SK-N-SH (cell line): Measurements from ENCODE around the gene NRCAM. TPM values are rescaled to one million over a fixed set of nuclear protein-coding genes. Genes with fewer than 3 reads are reported as not detected.
A peak's percentile ranks its signal among the peaks of the same experiment; 100 is the strongest.

ENCODE experiments used
- CTCF ChIA-PET: fragments of 300-600, 350-600 bp; formaldehyde crosslinking; extraction: SDS; loops from one replicate; lab custom pipeline; 2021; lab: Yijun Ruan, JAX
- POLR2A ChIA-PET: fragments of 350-600 bp; sonication (Branson Sonifier 250); formaldehyde crosslinking; extraction: SDS; loops from one replicate; lab custom pipeline; 2020; ENCODE audit warnings: antibody characterized with exemption, inconsistent platforms; lab: Yijun Ruan, JAX
- DNase-seq: peaks from one replicate; pipeline ENCODE4 v3.0.0; 2012
- H2AFZ ChIP-seq: fragments of 200-600 bp; sonication (generic); 2 replicates; pipeline ENCODE4 v1.8.1; 2016; ENCODE audit warnings: antibody characterized with exemption, mild to moderate bottlenecking, low read depth
- H3F3A ChIP-seq: fragments of 200-600 bp; sonication (generic); replicated peaks from 2 replicates; pipeline ENCODE3; 2016; ENCODE audit warnings: antibody characterized with exemption, mild to moderate bottlenecking; ENCODE audit not compliant: insufficient read depth
- H3K27ac ChIP-seq, 2 experiments: fragments of 200-500 bp in 1 of 2; fragments of 200-600 bp in 1 of 2; sonication (Bioruptor generic) in 1 of 2; sonication (generic), shearing (Covaris generic) in 1 of 2; 2 replicates each; pipeline versions ENCODE4 v1.5.1 to v1.6.1; 2014 to 2016; ENCODE audit warnings: low read depth in 2 of 2, inconsistent platforms in 1 of 2, low read length in 1 of 2, mild to moderate bottlenecking in 1 of 2, mixed read lengths in 1 of 2
- H3K27me3 ChIP-seq: fragments of 200-600 bp; sonication (generic), shearing (Covaris generic); 2 replicates; pipeline ENCODE4 v1.6.1; 2016; ENCODE audit warnings: mixed run types; ENCODE audit not compliant: insufficient read depth
- H3K36me3 ChIP-seq, 2 experiments: fragments of 200-500 bp in 1 of 2; fragments of 200-600 bp in 1 of 2; sonication (Bioruptor generic) in 1 of 2; sonication (generic) in 1 of 2; replicated peaks in 1 of 2; 2 replicates each; pipeline versions ENCODE3 to v1.5.1; 2014 to 2016; ENCODE audit warnings: low read length in 1 of 2, mild to moderate bottlenecking in 1 of 2; ENCODE audit not compliant: insufficient read depth in 2 of 2, control insufficient read depth in 1 of 2
- H3K4me1 ChIP-seq, 2 experiments: fragments of 200-500 bp in 1 of 2; fragments of 200-600 bp in 1 of 2; sonication (Bioruptor generic) in 1 of 2; sonication (generic), shearing (Covaris generic) in 1 of 2; 2 replicates each; pipeline versions ENCODE4 v1.5.1 to v1.6.1; 2014 to 2016; ENCODE audit warnings: low read depth in 1 of 2, low read length in 1 of 2, mixed run types in 1 of 2; ENCODE audit not compliant: insufficient read depth in 2 of 2, control insufficient read depth in 1 of 2
- H3K4me2 ChIP-seq: fragments of 200-600 bp; sonication (generic), shearing (Covaris generic); 2 replicates; pipeline ENCODE4 v1.6.1; 2017; ENCODE audit warnings: mixed run types
- H3K4me3 ChIP-seq, 2 experiments: fragments of 200-500 bp in 1 of 2; fragments of 200-600 bp in 1 of 2; sonication (Bioruptor generic) in 1 of 2; sonication (generic), shearing (Covaris generic) in 1 of 2; 2 replicates each; pipeline versions ENCODE4 v1.5.1 to v1.8.1; 2014 to 2016; ENCODE audit warnings: low read depth in 2 of 2, inconsistent platforms in 1 of 2, low read length in 1 of 2, mild to moderate bottlenecking in 1 of 2, mixed read lengths in 1 of 2, moderate library complexity in 1 of 2
- H3K79me2 ChIP-seq: fragments of 200-600 bp; sonication (generic); 2 replicates; pipeline ENCODE4 v1.8.1; 2017; ENCODE audit warnings: mild to moderate bottlenecking; ENCODE audit not compliant: insufficient read depth
- H3K9ac ChIP-seq: fragments of 200-600 bp; sonication (generic); 2 replicates; pipeline ENCODE4 v1.6.1; 2017; ENCODE audit warnings: mixed run types
- H3K9me2 ChIP-seq: fragments of 200-600 bp; sonication (generic); 2 replicates; pipeline ENCODE4 v1.6.1; 2017; ENCODE audit warnings: mixed run types
- H3K9me3 ChIP-seq: fragments of 200-600 bp; sonication (generic); 2 replicates; pipeline ENCODE4 v1.6.1; 2017; ENCODE audit warnings: mixed run types, mild to moderate bottlenecking, moderate library complexity
- H4K20me1 ChIP-seq: fragments of 200-600 bp; sonication (generic); 2 replicates; pipeline ENCODE4 v1.6.1; 2017; ENCODE audit warnings: mild to moderate bottlenecking, mixed run types; ENCODE audit not compliant: insufficient read depth
- CHD2 ChIP-seq: fragments of 150-350 bp; IDR thresholded peaks from 2 replicates; pipeline ENCODE4 v1.6.1; 2018; ENCODE audit warnings: low read length; ENCODE audit not compliant: partially characterized antibody
- ELF1 ChIP-seq: IDR thresholded peaks from 2 replicates; pipeline ENCODE4 v1.4.0; 2012
- EP300 ChIP-seq, 2 experiments: IDR thresholded peaks; 2 replicates each; pipeline versions ENCODE4 v1.4.0 to v1.6.1; 2012; ENCODE audit warnings: borderline replicate concordance in 1 of 2, low read depth in 1 of 2, low read length in 1 of 2
- EZH2phosphoT487 ChIP-seq: fragments of 200-600 bp; sonication (generic); IDR thresholded peaks from 2 replicates; pipeline ENCODE4 v1.6.1; 2017; ENCODE audit warnings: low read depth, mixed run types, mild to moderate bottlenecking, antibody characterized with exemption, moderate library complexity, borderline replicate concordance
- FOSL2 ChIP-seq: IDR thresholded peaks from 2 replicates; pipeline ENCODE4 v1.4.0; 2012; ENCODE audit warnings: low read depth, mild to moderate bottlenecking, moderate library complexity, borderline replicate concordance
- FOXJ3 ChIP-seq: sonication (generic); formaldehyde crosslinking; IDR thresholded peaks from 2 replicates; pipeline ENCODE4 v1.5.1; 2020; ENCODE audit warnings: mild to moderate bottlenecking, missing genetic modification reagents
- JUND ChIP-seq: IDR thresholded peaks from 2 replicates; pipeline ENCODE4 v1.4.0; 2012
- MXI1 ChIP-seq: IDR thresholded peaks from 2 replicates; pipeline ENCODE4 v1.6.1; 2012; ENCODE audit warnings: mild to moderate bottlenecking, low read depth, low read length, improper control_type of control experiment
- NFIC ChIP-seq: IDR thresholded peaks from 2 replicates; pipeline ENCODE4 v1.4.0; 2012; ENCODE audit warnings: borderline replicate concordance
- NRF1 ChIP-seq: IDR thresholded peaks from 2 replicates; pipeline ENCODE4 v1.6.1; 2012; ENCODE audit warnings: low read depth, mild to moderate bottlenecking, low read length
- RAD21 ChIP-seq: IDR thresholded peaks from 2 replicates; pipeline ENCODE4 v1.6.1; 2012; ENCODE audit warnings: mild to moderate bottlenecking, low read length
- RCOR1 ChIP-seq: fragments of 150-350 bp; IDR thresholded peaks from 2 replicates; pipeline ENCODE4 v1.6.1; 2017; ENCODE audit warnings: antibody characterized with exemption, low read length
- SIN3A ChIP-seq: IDR thresholded peaks from 2 replicates; pipeline ENCODE4 v1.6.1; 2012; ENCODE audit warnings: low read depth, mild to moderate bottlenecking, low read length, moderate library complexity, borderline replicate concordance
- SMC3 ChIP-seq: IDR thresholded peaks from 2 replicates; pipeline ENCODE4 v1.6.1; 2012; ENCODE audit warnings: low read depth, low read length, improper control_type of control experiment
- TCF12 ChIP-seq: IDR thresholded peaks from 2 replicates; pipeline ENCODE4 v1.4.0; 2012
- TEAD4 ChIP-seq: IDR thresholded peaks from 2 replicates; pipeline ENCODE4 v1.4.0; 2012; ENCODE audit warnings: mild to moderate bottlenecking, borderline replicate concordance; ENCODE audit not compliant: insufficient read depth
- whole genome bisulfite sequencing: methylation state at CpG from one replicate; pipeline ENCODE4 v1.1.6; 2017; ENCODE audit warnings: low lambda C conversion rate; 5-methylcytosine and 5-hydroxymethylcytosine counted together
- polyA plus RNA-seq, 3 experiments: library from polyadenylated mRNA; depleted of rRNA; stranded (reverse); fragments of >200 nt; gene quantifications; 2 replicates each; pipeline ENCODE4 v1.2.3, GENCODE V29; 2012
- TF ChIP-seq, protein P1 (sequence below): IDR thresholded peaks from 2 replicates; pipeline ENCODE4 v1.4.0; 2012; ENCODE audit warnings: low read depth
- TF ChIP-seq, protein P2 (sequence below): IDR thresholded peaks from 2 replicates; pipeline ENCODE4 v1.6.1; 2012; ENCODE audit warnings: mild to moderate bottlenecking, low read depth, low read length, moderate library complexity

The NRCAM gene
- polyA plus RNA-seq, 1 of the 3 experiments (the other 2 are of a cell fraction), result 1.1 TPM

DNA sequence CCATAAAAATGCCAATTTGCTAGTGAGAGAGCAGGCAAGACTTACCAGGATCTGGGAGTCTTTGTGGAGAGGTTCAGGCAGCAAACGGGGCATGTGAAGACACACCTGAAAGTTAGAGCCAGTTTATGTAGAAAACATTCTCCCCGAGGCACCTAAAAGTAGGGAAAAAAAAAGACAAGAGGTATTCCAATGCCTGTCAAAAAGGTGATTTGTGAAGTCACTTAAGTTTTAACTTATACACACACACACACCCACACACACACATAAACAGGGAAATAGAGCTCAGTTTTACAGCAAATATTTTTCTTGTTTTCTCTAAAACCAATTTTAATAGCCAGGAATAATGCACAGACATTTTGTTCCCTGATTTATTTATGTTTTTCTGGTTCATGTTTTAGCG, 326.0 kb downstream of the NRCAM start, which contains the start of gene LAMB4 (continued):
- TF ChIP-seq EP300 (IDR thresholded peaks at IDR 0.05; ENCODE audit: borderline replicate concordance in 1 of 2, low read depth in 1 of 2, low read length in 1 of 2) (no peak), NFIC (no peak)

DNA sequence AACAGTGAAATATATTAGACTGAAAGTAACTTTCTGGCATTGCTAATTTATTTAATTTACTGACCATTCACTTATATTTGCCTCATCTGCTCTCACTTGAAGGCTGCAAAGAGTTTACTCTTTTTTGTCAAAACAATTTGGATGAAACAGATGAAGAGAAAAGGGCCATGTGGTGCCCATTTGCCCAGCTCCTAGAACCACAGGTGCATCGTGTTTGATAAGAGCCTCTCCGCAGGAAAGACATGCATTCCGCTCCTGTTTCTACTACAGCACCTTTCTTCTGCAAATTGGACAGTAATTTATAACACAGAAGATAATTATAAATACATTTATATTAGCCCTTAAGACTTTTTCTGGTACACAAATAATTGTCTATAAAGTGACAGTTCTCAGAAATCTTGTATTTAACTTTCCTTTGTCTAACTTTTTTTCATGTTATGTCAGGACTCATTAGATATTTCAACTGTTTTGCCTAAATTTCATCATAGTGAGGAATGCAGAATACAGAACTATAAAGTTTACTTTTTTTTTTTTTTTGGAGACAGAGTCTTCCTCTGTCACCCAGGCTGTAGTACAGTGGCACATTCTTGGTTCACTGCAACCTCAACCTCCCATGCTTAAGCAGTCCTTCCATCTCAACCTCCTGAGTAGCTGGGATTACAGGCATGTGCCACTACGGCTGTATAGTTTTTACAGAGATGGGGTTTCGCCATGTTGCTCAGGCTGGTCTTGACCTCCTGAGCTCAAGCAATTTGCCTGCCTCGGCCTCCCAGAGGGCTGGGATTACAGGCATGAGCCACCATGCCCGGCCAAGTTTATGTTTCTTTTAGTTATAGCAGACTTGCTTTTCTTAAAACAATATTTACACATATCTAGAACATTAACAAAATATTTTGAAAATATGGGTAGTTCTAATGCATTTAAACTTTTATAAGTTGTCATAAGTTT, 326.9 kb downstream of the NRCAM start:
- TF ChIP-seq MXI1 (no peak), FOXJ3 (no peak), RCOR1 (0 out of 2 replicates have a peak, but pooled peaks have one; percentile 16), JUND (no peak), FOSL2 (no peak), SMC3 (no peak)
- no peaks in the 10 kb centered on the region for H3K79me2 ChIP-seq
- H3K9ac ChIP-seq, result no peak overlapping the region
- no peak overlapping the region for H3K4me3 ChIP-seq
- H3K9me3 ChIP-seq, result no peaks in the 10 kb centered on the region
- ChIA-PET CTCF (interaction anchor here (0.9 to 10.5 kb wide), 6 partner anchors 17 to 368 kb away, joined by 3 to 90 read pairs (median 4); no protein-coding TSS in a partner anchor), POLR2A (no interaction called here)
- H3K9me2 ChIP-seq, result no peaks in the 10 kb centered on the region
- H3K36me3 ChIP-seq, result no peaks in the 10 kb centered on the region
- H2AFZ ChIP-seq, result no peak overlapping the region
- no peaks in the 10 kb centered on the region for H3F3A ChIP-seq
- WGBS, result 79% methylated on average over 7 of the region's 7 CpGs
- no peak overlapping the region for H3K4me2 ChIP-seq
- H3K4me1 ChIP-seq, result peaks cover 0 to 14% of the 10 kb centered on the region in 2 experiments; a peak in 2 of 4 replicates
- DNase-seq, result peak; percentile 27
- H4K20me1 ChIP-seq, result no peaks in the 10 kb centered on the region
- no peaks in the 10 kb centered on the region for H3K27me3 ChIP-seq
- peak overlapping the region in 1 of 2 experiments; percentile 19; a peak in 1 of 4 replicates for H3K27ac ChIP-seq

DNA sequence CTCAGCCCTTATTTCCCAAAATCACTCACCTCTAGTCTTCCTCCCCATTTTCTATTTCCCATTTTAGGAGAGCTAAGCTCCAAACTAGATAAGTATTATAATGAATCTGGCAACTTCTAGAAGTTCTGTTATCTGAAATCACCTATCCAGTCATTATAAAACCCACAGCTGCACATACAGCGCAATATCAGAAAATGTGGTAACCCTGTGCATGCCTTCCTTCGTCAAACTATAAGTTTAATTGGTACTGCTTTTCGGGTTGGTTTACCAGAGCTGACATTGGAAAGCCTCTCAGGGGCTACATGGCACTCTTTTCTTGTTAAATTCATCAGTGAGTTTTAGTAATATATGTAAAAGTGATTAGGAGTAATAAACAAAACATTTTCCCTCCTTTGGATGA, 327.7 kb downstream of the NRCAM start:
- Histone ChIP-seq H3K79me2 (no peaks in the 10 kb centered on the region), H3K9me3 (no peaks in the 10 kb centered on the region), H3K4me3 (no peak overlapping the region), H3K9ac (no peak overlapping the region), H3K4me2 (no peak overlapping the region), H3K36me3 (no peaks in the 10 kb centered on the region), H3K27me3 (no peaks in the 10 kb centered on the region), H3K4me1 (peaks cover 0 to 14% of the 10 kb centered on the region in 2 experiments; a peak in 2 of 4 replicates), H3K27ac (peak overlapping the region in 1 of 2 experiments; percentile 19; a peak in 1 of 4 replicates), H2AFZ (no peak overlapping the region), H3F3A (no peaks in the 10 kb centered on the region), H4K20me1 (no peaks in the 10 kb centered on the region), H3K9me2 (no peaks in the 10 kb centered on the region)
- ChIA-PET CTCF (interaction anchor here (1.2 to 10.5 kb wide), 3 partner anchors 17 to 368 kb away, joined by 4 to 90 read pairs (median 4); no protein-coding TSS in a partner anchor), POLR2A (no interaction called here)
- TF ChIP-seq, protein P1, sequence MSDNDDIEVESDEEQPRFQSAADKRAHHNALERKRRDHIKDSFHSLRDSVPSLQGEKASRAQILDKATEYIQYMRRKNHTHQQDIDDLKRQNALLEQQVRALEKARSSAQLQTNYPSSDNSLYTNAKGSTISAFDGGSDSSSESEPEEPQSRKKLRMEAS, result no peak
- TF ChIP-seq RAD21, result no peak
- TF ChIP-seq TEAD4, result no peak
- TF ChIP-seq MXI1, result no peak
- no peak for TF ChIP-seq NFIC
- no peak for TF ChIP-seq ELF1
- no peak for TF ChIP-seq SIN3A
- no peak for TF ChIP-seq CHD2
- no peak for TF ChIP-seq EZH2phosphoT487
- TF ChIP-seq NRF1, result no peak
- TF ChIP-seq, protein P2, sequence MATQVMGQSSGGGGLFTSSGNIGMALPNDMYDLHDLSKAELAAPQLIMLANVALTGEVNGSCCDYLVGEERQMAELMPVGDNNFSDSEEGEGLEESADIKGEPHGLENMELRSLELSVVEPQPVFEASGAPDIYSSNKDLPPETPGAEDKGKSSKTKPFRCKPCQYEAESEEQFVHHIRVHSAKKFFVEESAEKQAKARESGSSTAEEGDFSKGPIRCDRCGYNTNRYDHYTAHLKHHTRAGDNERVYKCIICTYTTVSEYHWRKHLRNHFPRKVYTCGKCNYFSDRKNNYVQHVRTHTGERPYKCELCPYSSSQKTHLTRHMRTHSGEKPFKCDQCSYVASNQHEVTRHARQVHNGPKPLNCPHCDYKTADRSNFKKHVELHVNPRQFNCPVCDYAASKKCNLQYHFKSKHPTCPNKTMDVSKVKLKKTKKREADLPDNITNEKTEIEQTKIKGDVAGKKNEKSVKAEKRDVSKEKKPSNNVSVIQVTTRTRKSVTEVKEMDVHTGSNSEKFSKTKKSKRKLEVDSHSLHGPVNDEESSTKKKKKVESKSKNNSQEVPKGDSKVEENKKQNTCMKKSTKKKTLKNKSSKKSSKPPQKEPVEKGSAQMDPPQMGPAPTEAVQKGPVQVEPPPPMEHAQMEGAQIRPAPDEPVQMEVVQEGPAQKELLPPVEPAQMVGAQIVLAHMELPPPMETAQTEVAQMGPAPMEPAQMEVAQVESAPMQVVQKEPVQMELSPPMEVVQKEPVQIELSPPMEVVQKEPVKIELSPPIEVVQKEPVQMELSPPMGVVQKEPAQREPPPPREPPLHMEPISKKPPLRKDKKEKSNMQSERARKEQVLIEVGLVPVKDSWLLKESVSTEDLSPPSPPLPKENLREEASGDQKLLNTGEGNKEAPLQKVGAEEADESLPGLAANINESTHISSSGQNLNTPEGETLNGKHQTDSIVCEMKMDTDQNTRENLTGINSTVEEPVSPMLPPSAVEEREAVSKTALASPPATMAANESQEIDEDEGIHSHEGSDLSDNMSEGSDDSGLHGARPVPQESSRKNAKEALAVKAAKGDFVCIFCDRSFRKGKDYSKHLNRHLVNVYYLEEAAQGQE, result no peak
- no peak for TF ChIP-seq TCF12
- 84% methylated on average over 3 of the region's 3 CpGs for WGBS
- DNase-seq, result no peak
